ENCODE data around the gene NANS. TPM values are rescaled to one million over a fixed set of nuclear protein-coding genes. Genes with fewer than 3 reads are reported as not detected.

The NANS gene
- 40.4 and 41.8 TPM in 2 replicates for total RNA-seq (2021)
- long read RNA-seq, transcript NANS-201 (6 exons, 1,170 nt): major isoform, 242 of 256 reads
- long read RNA-seq, partial matches to known transcripts: 1 of 256 reads
- long read RNA-seq, other reads (novel, unspliced or antisense): 13 of 256 reads

GRCh38 chr9:98056269-98057137 is at the start of gene NANS:
Gene NANS, plus strand, starts transcription at chr9:98056732. Its CDS starts 77 bp downstream, at chr9:98056809.
- Mint-ChIP-seq H3K4me3 (peak within 1 kb of the TSS; percentile 85 to 99), H3K27ac (peak within 1 kb of the TSS; percentile 29 to 95 (median 92); a peak in 4 of 7 replicates), H3K4me1 (peaks cover 7% of the 10 kb centered on the region in 2 experiments), H3K9me3 (no peaks in the 10 kb centered on the region), H3K27me3 (ENCODE audit: low read depth) (peaks cover 20% of the 10 kb centered on the region), H3K36me3 (ENCODE audit: insufficient read depth in 1 of 3, low read depth in 3 of 3) (peaks cover 5 to 9% (median 7%) of the 10 kb centered on the region in 3 experiments)
- Histone ChIP-seq H2BK5ac (ENCODE audit: insufficient read length, low read length) (no peak within 1 kb of the TSS), H2BK20ac (ENCODE audit: low read depth, low read length, poor library complexity, severe bottlenecking) (no peak within 1 kb of the TSS), H3T11ph (ENCODE audit: low read length) (no peak within 1 kb of the TSS), H3K4ac (ENCODE audit: low read depth, low read length) (no peak within 1 kb of the TSS), H3K56ac (ENCODE audit: insufficient read length, low read depth, low read length) (no peak within 1 kb of the TSS), H3K4me2 (ENCODE audit: insufficient read depth, insufficient read length, low read length) (peak within 1 kb of the TSS; percentile 46), H4K8ac (replicated peaks; ENCODE audit: insufficient read length, low read depth, low read length) (no peak within 1 kb of the TSS), H2BK12ac (ENCODE audit: insufficient read length, low read depth, low read length) (no peak within 1 kb of the TSS), H3K14ac (ENCODE audit: insufficient read depth, low read length) (peak within 1 kb of the TSS; percentile 91), H3K4me1 (ENCODE audit: insufficient read depth, low read length) (peaks cover 2% of the 10 kb centered on the region; the same call in 1 of the 2 replicates), H3K9me3 (ENCODE audit: control insufficient read depth, low read depth, low read length) (no peaks in the 10 kb centered on the region), H2BK15ac (ENCODE audit: low read depth, low read length) (no peak within 1 kb of the TSS; the same call in 1 of the 2 replicates), H3K79me2 (ENCODE audit: insufficient read depth, low read length) (no peaks in the 10 kb centered on the region; the same call in 1 of the 2 replicates), H4K91ac (ENCODE audit: insufficient read length, low read depth, low read length) (no peak within 1 kb of the TSS), H2AK5ac (ENCODE audit: insufficient read length, low read length) (no peak within 1 kb of the TSS), H4K20me1 (ENCODE audit: control insufficient read depth, insufficient read depth, insufficient read length) (no peaks in the 10 kb centered on the region), H2BK120ac (ENCODE audit: low read depth, low read length, poor library complexity, severe bottlenecking) (no peak within 1 kb of the TSS), H2AFZ (ENCODE audit: low read length) (no peak within 1 kb of the TSS), H3K23me2 (ENCODE audit: insufficient read length, low read depth, low read length, poor library complexity, severe bottlenecking) (peaks cover 11% of the 10 kb centered on the region), H3K9ac (ENCODE audit: extremely low read depth, insufficient read length, low read length) (peak within 1 kb of the TSS; percentile 55), H3K23ac (ENCODE audit: insufficient read length, low read depth, low read length) (no peak within 1 kb of the TSS), H3K18ac (ENCODE audit: insufficient read length, low read depth, low read length) (peak within 1 kb of the TSS; percentile 68), H3K27ac (ENCODE audit: insufficient read length, low read depth, low read length) (no peak within 1 kb of the TSS), H4K5ac (ENCODE audit: insufficient read length, low read depth, low read length) (no peak within 1 kb of the TSS), H3K79me1 (ENCODE audit: insufficient read depth, low read depth, low read length, poor library complexity, severe bottlenecking) (no peaks in the 10 kb centered on the region), H3K27me3 (ENCODE audit: insufficient read depth, low read length) (no peaks in the 10 kb centered on the region)
- DNase-seq: peak; percentile 97
- WGBS (ENCODE audit: extremely low coverage, insufficient read length, low lambda C conversion rate): no CpG with 5 or more reads among the region's 80 CpGs
- TF ChIP-seq CTCF (conservative IDR thresholded peaks at IDR 0.05): no peak
